Coronary artery (tissue), 2 donors: Measurements from ENCODE around the gene ITGAD.
"Not testable (repeated sequence)": the region's sequence is repeated elsewhere in the genome, so short reads cannot be mapped to it uniquely, and the experiment has no call there.

ENCODE experiments used
- DNase-seq: peaks from one replicate; pipeline ENCODE4 v3.0.0-alpha.2; 2017; ENCODE audit warnings: low spot score
- H3K27ac ChIP-seq, 2 donors: fragments of 200-600 bp; sonication (generic); one replicate each; pipeline ENCODE4 v1.5.1; 2016 to 2019
- H3K4me3 ChIP-seq: fragments of 200-600 bp; sonication (generic); 2 replicates; pipeline ENCODE4 v1.5.1; 2016; ENCODE audit warnings: mild to moderate bottlenecking, moderate library complexity
- TF ChIP-seq, protein P1 (sequence below): fragments of 200-600 bp; sonication (generic); IDR thresholded peaks from one replicate; pipeline ENCODE4 v1.5.1; 2019; ENCODE audit warnings: antibody characterized with exemption

ITGAD gene

DNA sequence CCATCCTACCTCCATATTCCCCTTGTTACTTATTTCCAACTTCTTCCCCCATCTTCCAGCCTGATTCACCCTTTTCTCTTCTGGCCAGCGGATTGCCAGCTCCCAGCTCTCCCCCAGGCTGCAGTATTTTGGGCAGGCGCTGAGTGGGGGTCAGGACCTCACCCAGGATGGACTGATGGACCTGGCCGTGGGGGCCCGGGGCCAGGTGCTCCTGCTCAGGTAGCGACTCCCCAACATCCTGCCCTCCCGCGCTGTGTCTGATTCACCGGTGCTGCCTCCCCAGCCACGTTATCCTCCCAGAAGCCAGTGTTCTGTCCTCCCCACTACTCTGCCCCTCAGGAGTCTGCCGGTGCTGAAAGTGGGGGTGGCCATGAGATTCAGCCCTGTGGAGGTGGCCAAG is 19.6 kb downstream of the ITGAD start:
- TF ChIP-seq, protein P1, sequence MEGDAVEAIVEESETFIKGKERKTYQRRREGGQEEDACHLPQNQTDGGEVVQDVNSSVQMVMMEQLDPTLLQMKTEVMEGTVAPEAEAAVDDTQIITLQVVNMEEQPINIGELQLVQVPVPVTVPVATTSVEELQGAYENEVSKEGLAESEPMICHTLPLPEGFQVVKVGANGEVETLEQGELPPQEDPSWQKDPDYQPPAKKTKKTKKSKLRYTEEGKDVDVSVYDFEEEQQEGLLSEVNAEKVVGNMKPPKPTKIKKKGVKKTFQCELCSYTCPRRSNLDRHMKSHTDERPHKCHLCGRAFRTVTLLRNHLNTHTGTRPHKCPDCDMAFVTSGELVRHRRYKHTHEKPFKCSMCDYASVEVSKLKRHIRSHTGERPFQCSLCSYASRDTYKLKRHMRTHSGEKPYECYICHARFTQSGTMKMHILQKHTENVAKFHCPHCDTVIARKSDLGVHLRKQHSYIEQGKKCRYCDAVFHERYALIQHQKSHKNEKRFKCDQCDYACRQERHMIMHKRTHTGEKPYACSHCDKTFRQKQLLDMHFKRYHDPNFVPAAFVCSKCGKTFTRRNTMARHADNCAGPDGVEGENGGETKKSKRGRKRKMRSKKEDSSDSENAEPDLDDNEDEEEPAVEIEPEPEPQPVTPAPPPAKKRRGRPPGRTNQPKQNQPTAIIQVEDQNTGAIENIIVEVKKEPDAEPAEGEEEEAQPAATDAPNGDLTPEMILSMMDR: no peak
- Histone ChIP-seq H3K27ac (no peak overlapping the region), H3K4me3 (no peak overlapping the region)
- no peak for DNase-seq

DNA sequence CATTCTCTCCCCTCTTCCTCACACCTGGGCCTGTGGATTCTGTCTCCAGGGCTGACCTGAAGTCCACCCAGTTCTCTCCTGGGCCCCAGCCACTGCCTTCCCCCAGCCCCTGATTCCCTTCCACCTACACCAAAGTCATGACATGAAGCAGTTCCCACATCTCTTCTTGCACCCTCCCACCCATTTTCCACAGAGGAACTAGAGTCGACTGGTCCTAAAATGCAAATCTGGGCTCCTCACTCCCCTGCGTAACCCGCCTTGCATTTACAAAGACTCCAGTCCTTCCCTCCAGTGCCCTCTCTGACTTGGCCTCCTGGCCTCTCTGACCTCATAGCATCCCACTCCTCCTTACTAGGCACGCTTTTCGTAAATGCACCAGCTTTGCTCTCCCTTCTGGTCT is 20.2 kb downstream of the ITGAD start:
- no peak for DNase-seq
- H3K4me3 ChIP-seq: no peak overlapping the region
- H3K27ac ChIP-seq: no peak overlapping the region
- TF ChIP-seq, protein P1: no peak

DNA sequence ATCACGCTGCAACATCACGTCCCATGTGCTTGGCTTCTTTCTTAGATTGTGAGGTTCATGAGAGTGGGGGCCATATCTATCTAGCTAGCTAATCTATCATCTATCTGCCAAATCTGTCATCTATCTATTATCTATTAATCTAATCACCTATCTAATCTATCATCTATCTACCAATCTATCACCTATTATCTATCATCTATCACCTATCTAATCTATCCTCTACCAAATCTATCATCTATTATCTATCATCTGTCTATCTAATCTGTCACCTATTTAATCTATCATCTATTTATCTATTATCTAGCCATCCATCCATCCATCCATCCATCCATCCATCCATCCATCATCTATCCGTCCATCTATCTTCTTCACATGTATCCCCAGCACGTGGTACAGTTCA is 20.8 kb downstream of the ITGAD start:
- DNase-seq: no peak
- no peak overlapping the region for H3K27ac ChIP-seq
- no peak overlapping the region for H3K4me3 ChIP-seq
- TF ChIP-seq, protein P1: no peak

DNA sequence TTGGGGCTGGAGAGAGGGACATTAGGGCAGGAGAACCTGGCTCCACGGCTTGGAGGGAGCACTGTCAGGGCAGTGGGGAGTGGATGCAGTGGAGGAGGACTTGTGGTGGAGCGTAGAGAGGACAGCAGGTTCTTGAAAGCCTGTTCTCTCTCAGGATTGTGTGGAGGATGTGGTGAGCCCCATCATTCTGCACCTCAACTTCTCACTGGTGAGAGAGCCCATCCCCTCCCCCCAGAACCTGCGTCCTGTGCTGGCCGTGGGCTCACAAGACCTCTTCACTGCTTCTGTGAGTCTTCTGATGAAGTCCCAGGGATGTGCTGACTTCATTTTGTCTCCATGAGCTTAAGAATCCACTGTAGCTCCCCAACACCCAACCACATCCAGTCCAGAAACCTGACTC is 21.6 kb downstream of the ITGAD start:
- TF ChIP-seq, protein P1: no peak
- Histone ChIP-seq H3K27ac (no peak overlapping the region), H3K4me3 (no peak overlapping the region)
- no peak for DNase-seq

DNA sequence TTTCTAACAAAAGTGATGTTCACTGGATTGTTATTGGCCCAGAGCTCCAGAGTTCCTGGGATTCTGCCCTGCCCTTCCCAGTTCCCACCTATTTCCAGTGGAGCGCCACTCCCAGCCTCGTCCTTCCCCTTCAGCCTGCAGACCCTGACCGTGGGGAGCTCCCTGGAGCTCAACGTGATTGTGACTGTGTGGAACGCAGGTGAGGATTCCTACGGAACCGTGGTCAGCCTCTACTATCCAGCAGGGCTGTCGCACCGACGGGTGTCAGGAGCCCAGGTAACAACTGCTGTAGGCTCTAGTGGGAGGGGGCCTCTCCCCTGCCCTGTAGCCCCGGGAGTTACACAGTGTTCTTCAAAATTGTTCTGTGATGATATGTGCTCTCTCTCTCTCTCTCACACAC is 23.2 kb downstream of the ITGAD start:
- TF ChIP-seq, protein P1: no peak
- DNase-seq: no peak
- Histone ChIP-seq H3K27ac (no peak overlapping the region), H3K4me3 (no peak overlapping the region)

DNA sequence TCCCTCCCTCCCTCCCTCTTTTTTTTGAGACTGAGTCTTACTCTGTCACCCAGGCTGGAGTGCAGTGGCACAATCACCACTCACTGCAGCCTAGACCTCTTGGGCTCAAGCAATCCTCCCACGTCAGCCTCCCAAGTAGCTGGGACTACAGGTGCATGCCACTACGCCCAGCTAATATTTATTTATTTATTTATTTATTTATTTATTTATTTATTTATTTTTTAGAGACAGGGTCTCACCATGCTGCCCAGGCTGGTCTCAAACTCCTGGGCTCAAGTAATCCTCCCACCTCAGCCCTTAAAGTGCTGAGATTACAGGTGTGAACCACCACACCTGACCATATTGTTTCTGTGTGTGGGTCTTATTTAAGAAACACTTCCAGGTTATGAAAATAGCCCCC is 23.9 kb downstream of the ITGAD start:
- not testable (repeated sequence) for DNase-seq, H3K27ac ChIP-seq, H3K4me3 ChIP-seq

DNA sequence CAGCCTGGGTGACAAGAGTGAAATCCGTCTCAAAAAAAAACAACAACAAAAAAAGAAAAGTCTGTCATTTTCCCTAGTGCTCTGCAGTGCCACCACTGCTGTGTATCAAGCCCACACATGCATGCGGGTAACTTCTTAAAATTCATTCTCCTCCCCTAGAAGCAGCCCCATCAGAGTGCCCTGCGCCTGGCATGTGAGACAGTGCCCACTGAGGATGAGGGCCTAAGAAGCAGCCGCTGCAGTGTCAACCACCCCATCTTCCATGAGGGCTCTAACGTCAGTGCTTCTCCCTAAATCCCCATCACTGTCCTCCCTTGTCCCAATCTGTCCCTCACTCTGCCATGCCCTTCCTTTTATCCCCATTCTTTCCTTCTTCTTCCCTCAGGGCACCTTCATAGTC is 24.8 kb downstream of the ITGAD start:
- TF ChIP-seq, protein P1: no peak
- DNase-seq: no peak
- Histone ChIP-seq H3K27ac (no peak overlapping the region), H3K4me3 (no peak overlapping the region)

DNA sequence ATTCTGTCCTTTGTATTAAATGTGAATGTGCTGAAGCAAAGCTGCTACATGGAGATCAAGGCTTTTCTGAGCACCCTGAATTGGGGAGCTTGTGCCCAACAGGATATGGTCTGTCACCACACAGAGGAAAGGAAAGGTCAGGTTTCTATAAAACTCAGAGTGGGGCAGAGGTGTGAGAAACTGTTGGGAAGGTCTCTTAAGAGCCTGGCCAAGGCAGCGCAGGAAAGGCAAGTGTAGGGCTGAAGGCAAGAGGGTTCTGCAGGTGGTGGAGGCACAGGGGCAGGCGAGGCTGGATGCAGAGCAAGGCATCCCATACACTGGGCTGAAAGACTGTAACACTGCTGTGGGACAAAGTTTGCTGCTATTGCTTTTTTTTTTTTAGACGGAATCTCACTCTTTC is 26.9 kb downstream of the ITGAD start:
- TF ChIP-seq, protein P1: no peak
- Histone ChIP-seq H3K27ac (no peak overlapping the region), H3K4me3 (no peak overlapping the region)
- DNase-seq: no peak
